GM19328 (cell line): Measurements from ENCODE around the gene UBE2D2.

Source experiments
- ATAC-seq: cut with Tn5 transposase; IDR thresholded peaks from one replicate; pipeline ENCODE4 v1.9.1; 2021; ENCODE audit warnings: mild to moderate bottlenecking, moderate library complexity; ENCODE audit not compliant: unreplicated experiment

The UBE2D2 gene

GRCh38 chr5:139646912-139647505 lies 85.9 kb downstream of the UBE2D2 start:
- no peak for ATAC-seq

- ATAC-seq, result no peak
Observed at GRCh38 chr5:139647506-139648204, 86.5 kb downstream of the UBE2D2 start.

GRCh38 chr5:139648205-139649081 lies 87.3 kb downstream of the UBE2D2 start, which contains the start of gene CXXC5:
Gene CXXC5 (plus strand): TSS chr5:139648349. CDS start chr5:139680524, 32,175 bp downstream.
- peak; percentile 38 for ATAC-seq

- no peak for ATAC-seq
Observed at GRCh38 chr5:139649082-139649991, 88.2 kb downstream of the UBE2D2 start.

- ATAC-seq, result no peak
Observed at GRCh38 chr5:139650031-139650688, 89.0 kb downstream of the UBE2D2 start.

- ATAC-seq, result no peak
Observed at GRCh38 chr5:139650689-139651042, 89.5 kb downstream of the UBE2D2 start.

GRCh38 chr5:139651043-139651834 lies 90.1 kb downstream of the UBE2D2 start:
- no peak for ATAC-seq

- no peak for ATAC-seq
Observed at GRCh38 chr5:139651853-139652787, 91.0 kb downstream of the UBE2D2 start.

- ATAC-seq, result peak; percentile 30
Observed at GRCh38 chr5:139652788-139653241, 91.7 kb downstream of the UBE2D2 start.

GRCh38 chr5:139653616-139654015 lies 92.5 kb downstream of the UBE2D2 start:
- no peak for ATAC-seq

GRCh38 chr5:139654464-139654863 lies 93.3 kb downstream of the UBE2D2 start:
- no peak for ATAC-seq

GRCh38 chr5:139654871-139655491 lies 93.8 kb downstream of the UBE2D2 start:
- no peak for ATAC-seq

- ATAC-seq, result no peak
Observed at GRCh38 chr5:139655727-139656271, 94.7 kb downstream of the UBE2D2 start.

GRCh38 chr5:139657363-139658321 lies 96.5 kb downstream of the UBE2D2 start:
- ATAC-seq, result no peak

GRCh38 chr5:139658501-139658927 lies 97.4 kb downstream of the UBE2D2 start:
- ATAC-seq, result no peak
